Measurements from ENCODE around the gene SH3PXD2A. TPM values are rescaled to one million over a fixed set of nuclear protein-coding genes. Genes with fewer than 3 reads are reported as not detected.

Gene SH3PXD2A
- total and polyA plus RNA-seq, 9 of the 15 experiments (the other 6 are each of a cell fraction or from before 2014, with no cell fraction given) = 0.41 to 9.3 (median 2.5) TPM

DNA sequence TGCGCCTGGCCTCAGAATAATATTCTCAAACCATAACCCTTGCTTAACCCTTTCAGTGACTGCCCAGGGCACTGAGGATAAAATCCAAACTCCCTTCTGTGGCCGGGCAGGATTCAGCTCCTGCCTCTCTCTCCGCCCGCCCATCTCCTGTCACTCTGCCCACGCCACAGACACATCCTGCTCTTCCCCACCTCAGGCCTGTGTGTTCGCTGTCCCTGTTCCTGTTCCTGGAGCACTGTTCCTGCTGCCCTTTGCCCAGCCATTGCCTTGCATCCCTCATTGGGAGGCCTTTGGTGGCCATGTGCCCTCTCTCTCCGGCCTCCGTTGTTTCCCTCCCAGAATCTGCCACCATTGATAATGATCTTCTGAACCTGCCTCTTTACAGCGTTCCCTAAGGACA, 108.8 kb downstream of the SH3PXD2A start:
- WGBS (ENCODE audit: insufficient coverage, low coverage, missing lambda C conversion rate) = 10% methylated on average over 8 of the region's 9 CpGs
- H3K9ac ChIP-seq (ENCODE audit: insufficient read depth in 1 of 2, low read depth in 2 of 2, low read length in 2 of 2) = no peak overlapping the region
- DNase-seq (ENCODE audit: extremely low read depth in 1 of 4, low spot score in 3 of 4) (no peak), ATAC-seq (no peak), FAIRE-seq (no peak)
- intact Hi-C loops (cut with micrococcal nuclease) = no loop called here
- no peaks in the 10 kb centered on the region for H3K36me3 ChIP-seq (ENCODE audit: control insufficient read depth, insufficient read depth, low read length)
- no peak overlapping the region for H3K27ac ChIP-seq (ENCODE audit: extremely low read depth, low read depth, low read length)
- BruUV-seq (replicated peaks) = no TSS peak
- no peaks in the 10 kb centered on the region for H3K9me1 ChIP-seq (ENCODE audit: control insufficient read depth, insufficient read depth, low read length)
- ChIA-PET CTCF (ENCODE audit: low intra/inter-chr PET ratio) (no interaction called here), POLR2A (interaction anchor here (0.7 kb wide), 1 partner anchor 111 kb away, joined by 3 read pairs; no protein-coding TSS in a partner anchor)
- peaks cover 0 to 4% of the 10 kb centered on the region in 2 experiments; a peak in 1 of 5 replicates for H3K4me1 ChIP-seq (replicated peaks in 1 of 2; ENCODE audit: control insufficient read depth in 2 of 2, insufficient read depth in 2 of 2, low read length in 2 of 2)
- no peaks in the 10 kb centered on the region for H4K20me1 ChIP-seq (replicated peaks; ENCODE audit: control insufficient read depth, insufficient read depth, low read length)
- TF ChIP-seq NFATC3 (IDR thresholded peaks at IDR 0.05) (no peak), RHOXF2B (CRISPR knock-in tag; conservative IDR thresholded peaks at IDR 0.05) (no peak), DDX20 (tag; IDR thresholded peaks at IDR 0.05; ENCODE audit: low read depth) (no peak), NFIC (IDR thresholded peaks at IDR 0.05) (no peak)
- TF ChIP-seq, protein P1, sequence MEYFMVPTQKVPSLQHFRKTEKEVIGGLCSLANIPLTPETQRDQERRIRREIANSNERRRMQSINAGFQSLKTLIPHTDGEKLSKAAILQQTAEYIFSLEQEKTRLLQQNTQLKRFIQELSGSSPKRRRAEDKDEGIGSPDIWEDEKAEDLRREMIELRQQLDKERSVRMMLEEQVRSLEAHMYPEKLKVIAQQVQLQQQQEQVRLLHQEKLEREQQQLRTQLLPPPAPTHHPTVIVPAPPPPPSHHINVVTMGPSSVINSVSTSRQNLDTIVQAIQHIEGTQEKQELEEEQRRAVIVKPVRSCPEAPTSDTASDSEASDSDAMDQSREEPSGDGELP (CRISPR knock-in tag; IDR thresholded peaks at IDR 0.05; ENCODE audit: borderline replicate concordance) = no peak
- no peaks in the 10 kb centered on the region for H3K79me2 ChIP-seq (ENCODE audit: control insufficient read depth, insufficient read depth, low read length)
- H3K27me3 ChIP-seq (ENCODE audit: control insufficient read depth in 2 of 2, insufficient read depth in 2 of 2, low read length in 2 of 2) = peaks cover 16 to 65% of the 10 kb centered on the region in 2 experiments; a peak in 4 of 5 replicates
- H3K4me3 ChIP-seq = no peak overlapping the region
- no peak overlapping the region for H2AFZ ChIP-seq (ENCODE audit: low read depth, low read length)
- H3K9me3 ChIP-seq (replicated peaks; ENCODE audit: control insufficient read depth, insufficient read depth, low read depth, low read length) = no peaks in the 10 kb centered on the region
- in situ Hi-C loops (cut with MboI) = no loop called here
- H3K4me2 ChIP-seq (ENCODE audit: insufficient read depth, low read length) = no peak overlapping the region

Data from K562 (cell line).